Subcutaneous abdominal adipose tissue (tissue), 5 donors: ENCODE results near the gene INPP5D.

Experiments
- H3K27ac ChIP-seq: one replicate; pipeline ENCODE4 v1.7.0; 2013; ENCODE audit warnings: low read depth, mild to moderate bottlenecking, inconsistent platforms, low read length, moderate library complexity
- H3K27me3 ChIP-seq, 5 donors: one replicate each; pipeline ENCODE4 v1.7.0; 2013; ENCODE audit warnings: low read length in 5 of 5, inconsistent platforms in 1 of 5; ENCODE audit not compliant: control insufficient read depth in 5 of 5, insufficient read depth in 4 of 5
- H3K36me3 ChIP-seq, 5 donors: one replicate each; pipeline ENCODE4 v1.7.0; 2013; ENCODE audit warnings: low read length in 5 of 5; ENCODE audit not compliant: control insufficient read depth in 5 of 5, insufficient read depth in 5 of 5
- H3K4me1 ChIP-seq, 5 donors: one replicate each; pipeline ENCODE4 v1.7.0; 2013; ENCODE audit warnings: low read length in 5 of 5, mild to moderate bottlenecking in 3 of 5, moderate library complexity in 1 of 5; ENCODE audit not compliant: control insufficient read depth in 5 of 5, insufficient read depth in 5 of 5
- H3K4me3 ChIP-seq, 5 donors: one replicate each; pipeline ENCODE4 v1.7.0; 2013; ENCODE audit warnings: low read length in 5 of 5, low read depth in 1 of 5
- H3K9ac ChIP-seq, 5 donors: one replicate each; pipeline ENCODE4 v1.7.0; 2013; ENCODE audit warnings: low read length in 5 of 5, mild to moderate bottlenecking in 4 of 5, moderate library complexity in 3 of 5
- H3K9me3 ChIP-seq, 5 donors: one replicate each; pipeline ENCODE4 v1.7.0; 2013; ENCODE audit warnings: low read length in 5 of 5; ENCODE audit not compliant: control insufficient read depth in 5 of 5
- donor health status: healthy.
- donor health status: healthy.
- donor health status: healthy.
- donor health status: healthy.
- donor health status: healthy.

The INPP5D gene

DNA sequence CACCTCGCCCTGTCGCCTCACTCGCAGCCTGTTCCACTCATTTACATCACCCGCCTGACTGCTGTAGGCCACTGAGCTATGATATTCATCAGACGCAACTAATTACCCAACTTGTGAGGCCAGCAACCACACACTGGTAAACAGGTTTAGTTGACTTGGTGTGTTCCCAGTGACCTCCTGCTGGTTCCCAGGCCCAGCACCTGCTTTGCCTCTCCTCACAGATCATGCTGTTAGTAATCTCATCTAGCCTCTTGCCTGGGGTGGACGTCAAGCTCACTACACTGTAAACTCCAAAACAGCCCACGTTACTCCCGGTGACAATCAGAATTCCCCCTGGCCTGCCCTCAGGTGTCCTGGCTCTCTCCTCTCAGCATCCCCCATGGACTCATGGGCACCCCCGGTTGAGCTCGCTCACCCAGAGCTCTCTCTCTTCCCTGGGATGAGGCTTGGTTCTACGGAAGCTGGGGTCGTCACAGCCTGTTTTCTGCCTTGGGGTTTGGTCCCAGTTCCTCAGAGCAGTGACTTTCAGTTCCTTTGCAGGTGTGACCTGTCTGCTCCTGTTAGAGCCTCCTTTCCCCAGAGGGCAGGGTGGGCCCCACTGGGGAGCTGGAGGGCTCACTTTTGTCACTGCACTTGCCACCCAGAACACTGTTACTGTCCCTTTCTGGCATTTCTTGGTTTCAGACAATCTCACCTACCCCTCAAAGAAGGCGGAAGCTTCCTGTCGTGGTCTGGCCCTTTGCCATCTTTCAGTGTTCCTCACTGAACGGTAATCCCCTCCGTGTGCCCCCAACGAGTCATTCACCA is 40.3 kb downstream of the INPP5D start:
- Histone ChIP-seq H3K4me1 (peaks cover 0 to 10% (median 0%) of the 10 kb centered on the region in 5 donors), H3K9ac (no peak overlapping the region), H3K36me3 (peaks cover 0 to 4% (median 0%) of the 10 kb centered on the region in 5 donors), H3K4me3 (no peak overlapping the region), H3K27me3 (peaks cover 0 to 3% (median 0%) of the 10 kb centered on the region in 5 donors), H3K9me3 (no peaks in the 10 kb centered on the region), H3K27ac (no peak overlapping the region)

GRCh38 chr2:233101141-233101540 is 41.0 kb downstream of the INPP5D start:
- H3K27ac ChIP-seq, result no peak overlapping the region
- no peak overlapping the region for H3K9ac ChIP-seq
- H3K4me1 ChIP-seq, result peaks cover 0 to 10% (median 0%) of the 10 kb centered on the region in 5 donors

GRCh38 chr2:233101816-233102215 is 41.7 kb downstream of the INPP5D start:
- Histone ChIP-seq H3K36me3 (peaks cover 0 to 4% (median 0%) of the 10 kb centered on the region in 5 donors), H3K27ac (no peak overlapping the region), H3K9ac (no peak overlapping the region), H3K4me1 (peaks cover 0 to 12% (median 0%) of the 10 kb centered on the region in 5 donors), H3K4me3 (no peak overlapping the region), H3K27me3 (peaks cover 0 to 5% (median 0%) of the 10 kb centered on the region in 5 donors), H3K9me3 (peaks cover 0 to 8% (median 4%) of the 10 kb centered on the region in 5 donors)

More at GRCh38 chr2:233101141-233101540, 41.0 kb downstream of the INPP5D start:
- Histone ChIP-seq H3K4me3 (no peak overlapping the region), H3K9me3 (peaks cover 0 to 7% (median 4%) of the 10 kb centered on the region in 5 donors), H3K36me3 (peaks cover 0 to 4% (median 0%) of the 10 kb centered on the region in 5 donors), H3K27me3 (peaks cover 0 to 5% (median 0%) of the 10 kb centered on the region in 5 donors)

DNA sequence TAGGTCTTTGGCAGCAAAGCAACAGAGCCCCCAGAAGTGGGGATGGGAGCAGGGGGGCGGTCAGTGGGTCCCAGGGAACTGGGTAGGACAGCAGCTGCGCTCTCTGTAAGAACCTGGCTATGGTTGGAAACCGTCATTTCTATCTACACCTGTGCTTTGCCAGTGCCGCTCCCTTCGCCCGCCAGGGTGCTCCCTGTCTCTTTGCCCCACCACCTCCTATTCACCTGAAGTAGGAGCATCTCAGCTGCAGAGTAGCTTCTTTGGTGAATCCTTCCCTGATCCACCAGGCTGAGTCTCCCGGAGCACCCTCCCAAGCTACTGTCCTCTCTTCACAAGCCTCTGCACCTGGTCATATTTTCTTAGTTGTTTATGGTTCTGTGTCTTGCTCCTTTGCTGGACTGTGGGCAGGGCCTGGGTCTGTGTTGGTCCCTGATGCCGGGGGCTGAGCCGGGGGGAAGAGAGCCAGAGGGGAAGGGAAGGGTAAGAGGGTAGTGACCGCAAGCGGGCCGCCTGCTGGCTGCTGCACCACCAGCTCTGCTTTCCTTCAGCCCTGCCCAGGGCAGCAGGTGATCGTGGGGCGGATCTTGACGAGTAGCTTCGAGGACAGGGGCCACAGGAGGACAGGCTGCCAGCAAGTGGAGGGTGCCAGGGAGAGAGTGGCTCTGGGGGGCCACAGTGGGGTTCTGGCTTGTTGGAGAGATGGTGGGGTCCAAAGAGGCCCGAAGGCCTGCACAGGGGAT is 45.2 kb downstream of the INPP5D start:
- Histone ChIP-seq H3K9me3 (peaks cover 0 to 8% (median 4%) of the 10 kb centered on the region in 5 donors), H3K4me1 (peaks cover 0 to 19% (median 0%) of the 10 kb centered on the region in 5 donors), H3K27me3 (peaks cover 0 to 11% (median 3%) of the 10 kb centered on the region in 5 donors), H3K4me3 (no peak overlapping the region), H3K27ac (no peak overlapping the region), H3K9ac (no peak overlapping the region), H3K36me3 (peaks cover 0 to 4% (median 0%) of the 10 kb centered on the region in 5 donors)

- H3K27me3 ChIP-seq, result peaks cover 0 to 8% (median 3%) of the 10 kb centered on the region in 5 donors
- H3K4me3 ChIP-seq, result no peak overlapping the region
- no peak overlapping the region for H3K27ac ChIP-seq
- peaks cover 0 to 13% (median 0%) of the 10 kb centered on the region in 5 donors for H3K4me1 ChIP-seq
- peaks cover 0 to 8% (median 4%) of the 10 kb centered on the region in 5 donors for H3K9me3 ChIP-seq
- no peaks in the 10 kb centered on the region for H3K36me3 ChIP-seq
- H3K9ac ChIP-seq, result no peak overlapping the region
These were observed 45.8 kb downstream of the INPP5D start for GRCh38 chr2:233105930-233106329.

DNA sequence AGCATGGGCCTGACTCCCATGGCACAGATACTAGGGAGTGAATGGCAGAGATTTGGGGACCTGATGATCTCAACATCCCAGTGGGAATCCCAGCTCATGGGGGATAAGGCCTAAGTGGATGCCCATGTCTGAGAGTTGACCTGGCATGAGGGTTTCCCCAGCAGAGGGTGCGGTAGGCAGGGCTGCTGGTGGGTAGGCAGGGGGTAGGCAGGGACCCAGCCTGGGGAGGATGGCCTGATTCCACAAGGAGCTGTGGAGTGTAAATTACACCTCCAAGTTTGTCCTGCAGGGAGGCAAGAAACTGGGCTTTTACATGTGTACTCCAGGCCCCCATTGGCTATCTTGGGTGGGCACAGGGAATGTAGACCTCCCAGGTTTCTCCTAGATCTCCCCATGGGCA is 46.9 kb downstream of the INPP5D start:
- Histone ChIP-seq H3K27ac (no peak overlapping the region), H3K36me3 (no peaks in the 10 kb centered on the region), H3K9ac (peak overlapping the region in 1 of 5 donors; percentile 1), H3K9me3 (peaks cover 0 to 8% (median 4%) of the 10 kb centered on the region in 5 donors), H3K27me3 (peaks cover 0 to 8% (median 3%) of the 10 kb centered on the region in 5 donors), H3K4me1 (peaks cover 0 to 10% (median 0%) of the 10 kb centered on the region in 5 donors), H3K4me3 (no peak overlapping the region)

- H3K4me1 ChIP-seq, result peaks cover 0 to 12% (median 0%) of the 10 kb centered on the region in 5 donors
- no peak overlapping the region for H3K9ac ChIP-seq
These were observed 47.7 kb downstream of the INPP5D start for GRCh38 chr2:233107831-233108300.

GRCh38 chr2:233108611-233109490 is 48.7 kb downstream of the INPP5D start:
- no peak overlapping the region for H3K27ac ChIP-seq
- H3K4me3 ChIP-seq, result no peak overlapping the region
- H3K4me1 ChIP-seq, result peaks cover 0 to 19% (median 0%) of the 10 kb centered on the region in 5 donors
- no peaks in the 10 kb centered on the region for H3K36me3 ChIP-seq
- no peak overlapping the region for H3K9ac ChIP-seq
- H3K27me3 ChIP-seq, result peaks cover 0 to 8% (median 3%) of the 10 kb centered on the region in 5 donors
- peaks cover 0 to 8% (median 4%) of the 10 kb centered on the region in 5 donors for H3K9me3 ChIP-seq

More at GRCh38 chr2:233107831-233108300, 47.7 kb downstream of the INPP5D start:
- Histone ChIP-seq H3K9me3 (peaks cover 0 to 8% (median 4%) of the 10 kb centered on the region in 5 donors), H3K27me3 (peaks cover 0 to 8% (median 3%) of the 10 kb centered on the region in 5 donors), H3K36me3 (no peaks in the 10 kb centered on the region), H3K27ac (no peak overlapping the region), H3K4me3 (no peak overlapping the region)

DNA sequence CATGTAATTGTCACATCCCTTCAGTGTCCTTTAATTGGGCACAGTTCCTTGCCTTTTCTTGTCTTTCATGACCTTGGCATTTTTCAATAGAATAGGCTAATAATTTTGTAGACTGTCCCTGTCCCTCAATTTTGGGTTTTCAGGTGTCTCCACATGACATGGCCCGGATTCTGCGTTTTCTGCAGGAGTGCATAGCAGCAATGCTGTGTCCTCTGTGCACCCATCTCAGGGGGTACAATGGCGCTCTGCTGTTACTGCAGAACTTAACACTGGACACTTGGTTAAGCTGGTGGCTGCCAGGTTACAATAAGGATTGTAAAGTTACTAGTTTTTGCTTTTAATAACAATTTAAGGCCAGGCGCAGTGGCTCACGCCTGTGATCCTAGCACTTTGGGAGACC is 51.3 kb downstream of the INPP5D start:
- Histone ChIP-seq H3K9ac (no peak overlapping the region), H3K4me3 (no peak overlapping the region), H3K4me1 (peaks cover 0 to 21% (median 0%) of the 10 kb centered on the region in 5 donors), H3K27ac (no peak overlapping the region), H3K36me3 (no peaks in the 10 kb centered on the region), H3K9me3 (no peaks in the 10 kb centered on the region), H3K27me3 (peaks cover 0 to 8% (median 2%) of the 10 kb centered on the region in 5 donors)
